ENCODE results near the gene AICDA.

DNA sequence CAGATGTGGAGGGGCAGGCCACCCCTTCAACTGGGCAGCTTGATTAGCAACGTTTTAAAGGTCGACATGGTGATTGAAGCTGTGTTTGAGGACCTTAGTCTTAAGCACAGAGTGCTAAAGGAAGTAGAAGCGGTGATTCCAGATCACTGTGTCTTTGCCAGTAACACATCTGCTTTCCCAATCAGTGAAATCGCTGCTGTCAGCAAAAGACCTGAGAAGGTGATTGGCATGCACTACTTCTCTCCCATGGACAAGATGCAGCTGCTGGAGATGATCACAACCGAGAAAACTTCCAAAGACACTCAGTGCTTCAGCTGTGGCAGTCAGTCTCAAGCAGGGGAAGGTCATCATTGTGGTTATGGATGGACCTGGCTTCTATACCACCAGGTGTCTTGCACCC is 23.9 kb upstream of the AICDA start:
- TF ChIP-seq, protein P1, sequence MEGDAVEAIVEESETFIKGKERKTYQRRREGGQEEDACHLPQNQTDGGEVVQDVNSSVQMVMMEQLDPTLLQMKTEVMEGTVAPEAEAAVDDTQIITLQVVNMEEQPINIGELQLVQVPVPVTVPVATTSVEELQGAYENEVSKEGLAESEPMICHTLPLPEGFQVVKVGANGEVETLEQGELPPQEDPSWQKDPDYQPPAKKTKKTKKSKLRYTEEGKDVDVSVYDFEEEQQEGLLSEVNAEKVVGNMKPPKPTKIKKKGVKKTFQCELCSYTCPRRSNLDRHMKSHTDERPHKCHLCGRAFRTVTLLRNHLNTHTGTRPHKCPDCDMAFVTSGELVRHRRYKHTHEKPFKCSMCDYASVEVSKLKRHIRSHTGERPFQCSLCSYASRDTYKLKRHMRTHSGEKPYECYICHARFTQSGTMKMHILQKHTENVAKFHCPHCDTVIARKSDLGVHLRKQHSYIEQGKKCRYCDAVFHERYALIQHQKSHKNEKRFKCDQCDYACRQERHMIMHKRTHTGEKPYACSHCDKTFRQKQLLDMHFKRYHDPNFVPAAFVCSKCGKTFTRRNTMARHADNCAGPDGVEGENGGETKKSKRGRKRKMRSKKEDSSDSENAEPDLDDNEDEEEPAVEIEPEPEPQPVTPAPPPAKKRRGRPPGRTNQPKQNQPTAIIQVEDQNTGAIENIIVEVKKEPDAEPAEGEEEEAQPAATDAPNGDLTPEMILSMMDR (IDR thresholded peaks at IDR 0.05), result no peak
- TF ChIP-seq POLR2A (IDR thresholded peaks at IDR 0.05), result no peak
